Measurements from ENCODE around the gene WBP4. TPM values are rescaled to one million over a fixed set of nuclear protein-coding genes. Genes with fewer than 3 reads are reported as not detected.

WBP4 gene
- total and polyA plus RNA-seq, 9 of the 15 experiments (the other 6 are each of a cell fraction or from before 2014, with no cell fraction given), result 5.5 to 12.2 (median 7.9) TPM

GRCh38 chr13:41061075-41061913 lies at the start of gene WBP4 (continued):
- TF ChIP-seq GTF3C2 (IDR thresholded peaks at IDR 0.05; ENCODE audit: borderline replicate concordance, extremely low read depth, insufficient read length) (no peak), ZSCAN29 (IDR thresholded peaks at IDR 0.05) (no peak), L3MBTL2 (IDR thresholded peaks at IDR 0.05) (peak; percentile 21; the same call in 1 of the 2 replicates), ZNF184 (CRISPR knock-in tag; IDR thresholded peaks at IDR 0.05) (peak; percentile 94), GATA2 (CRISPR knock-in tag; IDR thresholded peaks at IDR 0.05) (no peak), ZNF717 (CRISPR knock-in tag; IDR thresholded peaks at IDR 0.05) (no peak), ZNF316 (IDR thresholded peaks at IDR 0.05) (no peak), IFI16 (CRISPR knock-in tag; IDR thresholded peaks at IDR 0.05) (no peak), JUND (IDR thresholded peaks at IDR 0.05; ENCODE audit: borderline replicate concordance, low read depth, low read length) (0 out of 2 replicates have a peak, but pooled peaks have one; percentile 27), JUND (tag; IDR thresholded peaks at IDR 0.05; ENCODE audit: borderline replicate concordance, low read depth, low read length) (peak; percentile 49; the same call in 1 of the 3 replicates), ZFX (CRISPR knock-in tag; IDR thresholded peaks at IDR 0.05) (peak; percentile 75), ZFPM2 (CRISPR knock-in tag; IDR thresholded peaks at IDR 0.05) (no peak), ERF (CRISPR knock-in tag; IDR thresholded peaks at IDR 0.05) (no peak), ZBTB2 (IDR thresholded peaks at IDR 0.05) (0 out of 2 replicates have a peak, but pooled peaks have one; percentile 45), MYNN (IDR thresholded peaks at IDR 0.05) (peak; percentile 13; the same call in 1 of the 2 replicates), MYNN (CRISPR knock-in tag; IDR thresholded peaks at IDR 0.05) (no peak)
- TF ChIP-seq, protein P1, sequence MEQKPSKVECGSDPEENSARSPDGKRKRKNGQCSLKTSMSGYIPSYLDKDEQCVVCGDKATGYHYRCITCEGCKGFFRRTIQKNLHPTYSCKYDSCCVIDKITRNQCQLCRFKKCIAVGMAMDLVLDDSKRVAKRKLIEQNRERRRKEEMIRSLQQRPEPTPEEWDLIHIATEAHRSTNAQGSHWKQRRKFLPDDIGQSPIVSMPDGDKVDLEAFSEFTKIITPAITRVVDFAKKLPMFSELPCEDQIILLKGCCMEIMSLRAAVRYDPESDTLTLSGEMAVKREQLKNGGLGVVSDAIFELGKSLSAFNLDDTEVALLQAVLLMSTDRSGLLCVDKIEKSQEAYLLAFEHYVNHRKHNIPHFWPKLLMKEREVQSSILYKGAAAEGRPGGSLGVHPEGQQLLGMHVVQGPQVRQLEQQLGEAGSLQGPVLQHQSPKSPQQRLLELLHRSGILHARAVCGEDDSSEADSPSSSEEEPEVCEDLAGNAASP (IDR thresholded peaks at IDR 0.05), result no peak

Data from K562 (cell line).